Measurements from ENCODE around the gene MIER3.

DNA sequence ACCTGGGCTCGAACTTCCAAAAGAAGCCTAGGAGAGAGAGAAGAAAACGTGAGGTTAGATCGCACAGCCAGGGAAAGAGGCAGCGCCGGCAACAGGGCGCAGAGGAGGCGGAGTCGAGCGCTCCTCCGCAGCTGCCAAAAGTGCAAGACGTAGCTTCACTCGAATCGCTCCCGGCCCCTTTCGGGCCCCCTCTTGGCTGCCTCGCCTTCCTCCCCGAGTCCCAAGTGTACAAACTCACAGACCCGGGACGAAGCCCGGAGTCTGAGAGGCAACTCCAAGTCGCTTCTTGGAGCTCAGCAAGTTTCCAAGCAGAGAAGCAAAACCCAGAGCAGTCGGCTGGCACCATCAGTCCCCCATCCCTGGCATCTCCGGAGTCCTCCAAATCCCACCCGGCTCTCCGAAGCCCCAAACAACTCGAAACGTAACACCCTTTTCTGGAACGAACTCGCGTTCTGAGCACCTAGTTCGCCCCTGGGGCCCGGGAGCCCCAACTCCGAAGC lies 1.2 kb downstream of the MIER3 start:
- TF ChIP-seq, protein P1, sequence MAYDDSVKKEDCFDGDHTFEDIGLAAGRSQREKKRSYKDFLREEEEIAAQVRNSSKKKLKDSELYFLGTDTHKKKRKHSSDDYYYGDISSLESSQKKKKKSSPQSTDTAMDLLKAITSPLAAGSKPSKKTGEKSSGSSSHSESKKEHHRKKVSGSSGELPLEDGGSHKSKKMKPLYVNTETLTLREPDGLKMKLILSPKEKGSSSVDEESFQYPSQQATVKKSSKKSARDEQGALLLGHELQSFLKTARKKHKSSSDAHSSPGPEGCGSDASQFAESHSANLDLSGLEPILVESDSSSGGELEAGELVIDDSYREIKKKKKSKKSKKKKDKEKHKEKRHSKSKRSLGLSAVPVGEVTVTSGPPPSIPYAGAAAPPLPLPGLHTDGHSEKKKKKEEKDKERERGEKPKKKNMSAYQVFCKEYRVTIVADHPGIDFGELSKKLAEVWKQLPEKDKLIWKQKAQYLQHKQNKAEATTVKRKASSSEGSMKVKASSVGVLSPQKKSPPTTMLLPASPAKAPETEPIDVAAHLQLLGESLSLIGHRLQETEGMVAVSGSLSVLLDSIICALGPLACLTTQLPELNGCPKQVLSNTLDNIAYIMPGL (CRISPR knock-in tag; IDR thresholded peaks at IDR 0.05) = no peak
- TF ChIP-seq, protein P2, sequence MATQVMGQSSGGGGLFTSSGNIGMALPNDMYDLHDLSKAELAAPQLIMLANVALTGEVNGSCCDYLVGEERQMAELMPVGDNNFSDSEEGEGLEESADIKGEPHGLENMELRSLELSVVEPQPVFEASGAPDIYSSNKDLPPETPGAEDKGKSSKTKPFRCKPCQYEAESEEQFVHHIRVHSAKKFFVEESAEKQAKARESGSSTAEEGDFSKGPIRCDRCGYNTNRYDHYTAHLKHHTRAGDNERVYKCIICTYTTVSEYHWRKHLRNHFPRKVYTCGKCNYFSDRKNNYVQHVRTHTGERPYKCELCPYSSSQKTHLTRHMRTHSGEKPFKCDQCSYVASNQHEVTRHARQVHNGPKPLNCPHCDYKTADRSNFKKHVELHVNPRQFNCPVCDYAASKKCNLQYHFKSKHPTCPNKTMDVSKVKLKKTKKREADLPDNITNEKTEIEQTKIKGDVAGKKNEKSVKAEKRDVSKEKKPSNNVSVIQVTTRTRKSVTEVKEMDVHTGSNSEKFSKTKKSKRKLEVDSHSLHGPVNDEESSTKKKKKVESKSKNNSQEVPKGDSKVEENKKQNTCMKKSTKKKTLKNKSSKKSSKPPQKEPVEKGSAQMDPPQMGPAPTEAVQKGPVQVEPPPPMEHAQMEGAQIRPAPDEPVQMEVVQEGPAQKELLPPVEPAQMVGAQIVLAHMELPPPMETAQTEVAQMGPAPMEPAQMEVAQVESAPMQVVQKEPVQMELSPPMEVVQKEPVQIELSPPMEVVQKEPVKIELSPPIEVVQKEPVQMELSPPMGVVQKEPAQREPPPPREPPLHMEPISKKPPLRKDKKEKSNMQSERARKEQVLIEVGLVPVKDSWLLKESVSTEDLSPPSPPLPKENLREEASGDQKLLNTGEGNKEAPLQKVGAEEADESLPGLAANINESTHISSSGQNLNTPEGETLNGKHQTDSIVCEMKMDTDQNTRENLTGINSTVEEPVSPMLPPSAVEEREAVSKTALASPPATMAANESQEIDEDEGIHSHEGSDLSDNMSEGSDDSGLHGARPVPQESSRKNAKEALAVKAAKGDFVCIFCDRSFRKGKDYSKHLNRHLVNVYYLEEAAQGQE (IDR thresholded peaks at IDR 0.05; ENCODE audit: borderline replicate concordance) = no peak
- TF ChIP-seq, protein P2 (CRISPR knock-in tag; IDR thresholded peaks at IDR 0.05; ENCODE audit: low read depth) = no peak
- TF ChIP-seq ZNF23 (CRISPR knock-in tag; IDR thresholded peaks at IDR 0.05) (no peak), ZKSCAN3 (CRISPR knock-in tag; IDR thresholded peaks at IDR 0.05) (no peak), MYC (IDR thresholded peaks at IDR 0.05; ENCODE audit: low read depth, low read length) (no peak), MYC (CRISPR knock-in tag; IDR thresholded peaks at IDR 0.05; ENCODE audit: borderline replicate concordance, low read depth) (no peak)
- TF ChIP-seq, protein P3, sequence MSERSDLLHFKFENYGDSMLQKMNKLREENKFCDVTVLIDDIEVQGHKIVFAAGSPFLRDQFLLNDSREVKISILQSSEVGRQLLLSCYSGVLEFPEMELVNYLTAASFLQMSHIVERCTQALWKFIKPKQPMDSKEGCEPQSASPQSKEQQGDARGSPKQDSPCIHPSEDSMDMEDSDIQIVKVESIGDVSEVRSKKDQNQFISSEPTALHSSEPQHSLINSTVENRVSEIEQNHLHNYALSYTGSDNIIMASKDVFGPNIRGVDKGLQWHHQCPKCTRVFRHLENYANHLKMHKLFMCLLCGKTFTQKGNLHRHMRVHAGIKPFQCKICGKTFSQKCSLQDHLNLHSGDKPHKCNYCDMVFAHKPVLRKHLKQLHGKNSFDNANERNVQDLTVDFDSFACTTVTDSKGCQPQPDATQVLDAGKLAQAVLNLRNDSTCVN (CRISPR knock-in tag; IDR thresholded peaks at IDR 0.05) = no peak
- TF ChIP-seq, protein P4, sequence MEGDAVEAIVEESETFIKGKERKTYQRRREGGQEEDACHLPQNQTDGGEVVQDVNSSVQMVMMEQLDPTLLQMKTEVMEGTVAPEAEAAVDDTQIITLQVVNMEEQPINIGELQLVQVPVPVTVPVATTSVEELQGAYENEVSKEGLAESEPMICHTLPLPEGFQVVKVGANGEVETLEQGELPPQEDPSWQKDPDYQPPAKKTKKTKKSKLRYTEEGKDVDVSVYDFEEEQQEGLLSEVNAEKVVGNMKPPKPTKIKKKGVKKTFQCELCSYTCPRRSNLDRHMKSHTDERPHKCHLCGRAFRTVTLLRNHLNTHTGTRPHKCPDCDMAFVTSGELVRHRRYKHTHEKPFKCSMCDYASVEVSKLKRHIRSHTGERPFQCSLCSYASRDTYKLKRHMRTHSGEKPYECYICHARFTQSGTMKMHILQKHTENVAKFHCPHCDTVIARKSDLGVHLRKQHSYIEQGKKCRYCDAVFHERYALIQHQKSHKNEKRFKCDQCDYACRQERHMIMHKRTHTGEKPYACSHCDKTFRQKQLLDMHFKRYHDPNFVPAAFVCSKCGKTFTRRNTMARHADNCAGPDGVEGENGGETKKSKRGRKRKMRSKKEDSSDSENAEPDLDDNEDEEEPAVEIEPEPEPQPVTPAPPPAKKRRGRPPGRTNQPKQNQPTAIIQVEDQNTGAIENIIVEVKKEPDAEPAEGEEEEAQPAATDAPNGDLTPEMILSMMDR (IDR thresholded peaks at IDR 0.05 in 2 of 3, conservative IDR thresholded peaks at IDR 0.05 in 1 of 3; ENCODE audit: insufficient read depth in 2 of 3, low read depth in 1 of 3, low read length in 3 of 3) = no peak
- TF ChIP-seq, protein P5, sequence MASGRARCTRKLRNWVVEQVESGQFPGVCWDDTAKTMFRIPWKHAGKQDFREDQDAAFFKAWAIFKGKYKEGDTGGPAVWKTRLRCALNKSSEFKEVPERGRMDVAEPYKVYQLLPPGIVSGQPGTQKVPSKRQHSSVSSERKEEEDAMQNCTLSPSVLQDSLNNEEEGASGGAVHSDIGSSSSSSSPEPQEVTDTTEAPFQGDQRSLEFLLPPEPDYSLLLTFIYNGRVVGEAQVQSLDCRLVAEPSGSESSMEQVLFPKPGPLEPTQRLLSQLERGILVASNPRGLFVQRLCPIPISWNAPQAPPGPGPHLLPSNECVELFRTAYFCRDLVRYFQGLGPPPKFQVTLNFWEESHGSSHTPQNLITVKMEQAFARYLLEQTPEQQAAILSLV (tag; IDR thresholded peaks at IDR 0.05) = no peak
